Measurements from ENCODE around the gene POLK. TPM values are rescaled to one million over a fixed set of nuclear protein-coding genes. Genes with fewer than 3 reads are reported as not detected.
"Not testable (repeated sequence)": the region's sequence is repeated elsewhere in the genome, so short reads cannot be mapped to it uniquely, and the experiment has no call there.

POLK gene
- total RNA-seq, 1 donor from 2014 or later, result 62.9 TPM

- no peak for DNase-seq
These were observed 756 bp upstream of the POLK start for GRCh38 chr5:75510836-75511434.

GRCh38 chr5:75512383-75513074, 838 bp downstream of the POLK start:
- DNase-seq, result no peak

- no peak for DNase-seq
These were observed 2.1 kb downstream of the POLK start for GRCh38 chr5:75513841-75514240.

- DNase-seq, result no peak
These were observed 2.6 kb downstream of the POLK start for GRCh38 chr5:75514323-75514722.

GRCh38 chr5:75519761-75520160, 8.1 kb downstream of the POLK start:
- DNase-seq, result no peak

- no peak for DNase-seq
These were observed 9.5 kb downstream of the POLK start for GRCh38 chr5:75521195-75521594.

GRCh38 chr5:75522025-75522424, 10.3 kb downstream of the POLK start:
- DNase-seq, result no peak

GRCh38 chr5:75522542-75522941, 10.9 kb downstream of the POLK start:
- DNase-seq, result no peak

- DNase-seq, result no peak
These were observed 11.6 kb downstream of the POLK start for GRCh38 chr5:75523275-75523674.

- DNase-seq, result peak; percentile 24
These were observed 12.4 kb downstream of the POLK start for GRCh38 chr5:75524071-75524470.

- no peak for DNase-seq
These were observed 12.9 kb downstream of the POLK start for GRCh38 chr5:75524591-75524990.

- no peak for DNase-seq
These were observed 13.7 kb downstream of the POLK start for GRCh38 chr5:75525344-75525743.

- DNase-seq, result no peak
These were observed 14.4 kb downstream of the POLK start for GRCh38 chr5:75526070-75526469.

- DNase-seq, result no peak
These were observed 17.5 kb downstream of the POLK start for GRCh38 chr5:75529185-75529584.

GRCh38 chr5:75532190-75532589, 20.5 kb downstream of the POLK start:
- no peak for DNase-seq

GRCh38 chr5:75533716-75534115, 22.0 kb downstream of the POLK start:
- DNase-seq, result not testable (repeated sequence)

GRCh38 chr5:75534734-75535133, 23.0 kb downstream of the POLK start:
- no peak for DNase-seq

- no peak for DNase-seq
These were observed 24.5 kb downstream of the POLK start for GRCh38 chr5:75536147-75536546.

- DNase-seq, result no peak
These were observed 25.1 kb downstream of the POLK start for GRCh38 chr5:75536694-75537360.

GRCh38 chr5:75538211-75538610, 26.5 kb downstream of the POLK start:
- DNase-seq, result no peak

GRCh38 chr5:75545131-75545530, 33.4 kb downstream of the POLK start:
- DNase-seq, result peak; percentile 17

- no peak for DNase-seq
These were observed 35.1 kb downstream of the POLK start for GRCh38 chr5:75546830-75547229.

- DNase-seq, result no peak
These were observed 36.1 kb downstream of the POLK start for GRCh38 chr5:75547812-75548211.

GRCh38 chr5:75550597-75550996, 38.9 kb downstream of the POLK start:
- no peak for DNase-seq
